HepG2 (cell line): ENCODE results near the gene DAAM1. TPM values are rescaled to one million over a fixed set of nuclear protein-coding genes. Genes with fewer than 3 reads are reported as not detected.

ENCODE experiments used
- ARID5B ChIP-seq: IDR thresholded peaks from 2 replicates; pipeline ENCODE4 v1.4.0; 2020; ENCODE audit warnings: mild to moderate bottlenecking, missing genetic modification reagents
- CERS6 ChIP-seq: sonication (generic); formaldehyde crosslinking; IDR thresholded peaks from 2 replicates; pipeline ENCODE4 v1.5.0; 2020; ENCODE audit warnings: missing genetic modification reagents
- CREBL2 ChIP-seq: sonication (generic); formaldehyde crosslinking; IDR thresholded peaks from 2 replicates; pipeline ENCODE4 v1.8.1; 2023; ENCODE audit warnings: missing genetic modification reagents, mild to moderate bottlenecking, borderline replicate concordance
- GABPA ChIP-seq, 2 experiments: IDR thresholded peaks; 2 replicates each; pipeline ENCODE4 v1.6.1; 2011 to 2016; ENCODE audit warnings: low read depth in 2 of 2, low read length in 1 of 2, missing biosample characterization in 1 of 2, missing genetic modification characterization in 1 of 2
- GATAD1 ChIP-seq: IDR thresholded peaks from 2 replicates; pipeline ENCODE4 v1.6.1; 2016; ENCODE audit warnings: missing genetic modification reagents, missing compliant biosample characterization
- HHEX ChIP-seq: IDR thresholded peaks from 2 replicates; pipeline ENCODE4 v1.6.1; 2016; ENCODE audit warnings: control low read depth
- MLLT10 ChIP-seq: sonication (generic); formaldehyde crosslinking; IDR thresholded peaks from 2 replicates; pipeline ENCODE4 v1.4.0; 2020; ENCODE audit warnings: missing genetic modification reagents
- SATB2 ChIP-seq: sonication (generic); formaldehyde crosslinking; IDR thresholded peaks from 2 replicates; pipeline ENCODE4 v1.5.0; 2020; ENCODE audit warnings: missing genetic modification reagents
- SNAPC5 ChIP-seq: sonication (generic); formaldehyde crosslinking; IDR thresholded peaks from 2 replicates; pipeline ENCODE4 v1.8.1; 2023; ENCODE audit warnings: mild to moderate bottlenecking, missing genetic modification reagents, borderline replicate concordance
- SPEN ChIP-seq: sonication (generic); formaldehyde crosslinking; IDR thresholded peaks from 2 replicates; pipeline ENCODE4 v1.5.1; 2020; ENCODE audit warnings: low read depth, mild to moderate bottlenecking, missing genetic modification reagents
- SRSF4 ChIP-seq: fragments of 200-400 bp; formaldehyde crosslinking; IDR thresholded peaks from one replicate; pipeline ENCODE4 v1.6.1; 2018; ENCODE audit warnings: mild to moderate bottlenecking, low read depth, low read length, moderate library complexity; ENCODE audit not compliant: poor library complexity, severe bottlenecking
- TGIF2 ChIP-seq: IDR thresholded peaks from 2 replicates; pipeline ENCODE4 v1.6.1; 2016; ENCODE audit warnings: control low read depth, missing compliant biosample characterization
- TRIM24 ChIP-seq: sonication (generic); formaldehyde crosslinking; IDR thresholded peaks from 2 replicates; pipeline ENCODE4 v1.8.0; 2022; ENCODE audit warnings: mild to moderate bottlenecking, missing genetic modification reagents
- ZBTB39 ChIP-seq: sonication (generic); formaldehyde crosslinking; IDR thresholded peaks from 2 replicates; pipeline ENCODE4 v1.5.0; 2020; ENCODE audit warnings: missing genetic modification reagents
- ZBTB43 ChIP-seq: sonication (generic); formaldehyde crosslinking; conservative IDR thresholded peaks from 2 replicates; pipeline ENCODE4 v1.4.0; 2020; ENCODE audit warnings: missing genetic modification reagents
- ZBTB7A ChIP-seq: sonication (generic); formaldehyde crosslinking; IDR thresholded peaks from 2 replicates; pipeline ENCODE4 v1.8.0; 2022; ENCODE audit warnings: mild to moderate bottlenecking, missing genetic modification reagents
- ZFY ChIP-seq: sonication (generic); formaldehyde crosslinking; IDR thresholded peaks from 2 replicates; pipeline ENCODE4 v1.4.0; 2020; ENCODE audit warnings: missing genetic modification reagents
- ZKSCAN1 ChIP-seq: fragments of 150-350 bp; IDR thresholded peaks from 2 replicates; pipeline ENCODE4 v1.6.1; 2014; ENCODE audit warnings: low read length
- ZNF296 ChIP-seq: sonication (generic); formaldehyde crosslinking; conservative IDR thresholded peaks from 2 replicates; pipeline ENCODE4 v1.5.0; 2020; ENCODE audit warnings: mild to moderate bottlenecking, missing genetic modification reagents
- ZNF639 ChIP-seq: conservative IDR thresholded peaks from 2 replicates; pipeline ENCODE4 v1.6.1; 2018; ENCODE audit warnings: missing genetic modification reagents
- polyA plus RNA-seq, 8 experiments: library from polyadenylated mRNA; depleted of rRNA in 3 of 8; stranded (reverse) in 7 of 8; unstranded in 1 of 8; fragments of >200 nt; fragmentation: Illumina TruSeq in 4 of 8; extraction: Trizol in 4 of 8; gene quantifications; 2 replicates each; pipeline versions ENCODE4 v1.2.1 to v1.2.3, GENCODE V29; 2011 to 2016; ENCODE audit warnings: low read depth in 4 of 8, missing spikeins in 1 of 8, mixed read lengths in 1 of 8; ENCODE audit not compliant: insufficient read depth in 1 of 8
- total RNA-seq, 5 experiments: library from RNA; depleted of rRNA; stranded (reverse); fragments of >200 nt; fragmentation: Illumina TruSeq; extraction: Trizol; gene quantifications; 2 replicates each; pipeline ENCODE4 v1.2.3, GENCODE V29; 2016; ENCODE audit warnings: low read depth in 1 of 5

DAAM1 gene
- total and polyA plus RNA-seq, 2 of the 13 experiments (the other 11 are each of a cell fraction or from before 2014, with no cell fraction given): 10.9 to 24.5 TPM

- TF ChIP-seq ZNF639 (CRISPR knock-in tag): no peak
- no peak for TF ChIP-seq ZKSCAN1
- no peak for TF ChIP-seq SATB2
- TF ChIP-seq SPEN: no peak
- TF ChIP-seq TRIM24 (CRISPR knock-in tag): peak; percentile 91
- peak; percentile 91 for TF ChIP-seq ARID5B (CRISPR knock-in tag)
- no peak for TF ChIP-seq ZNF296 (CRISPR knock-in tag)
- TF ChIP-seq SNAPC5 (CRISPR knock-in tag): no peak
- no peak for TF ChIP-seq SRSF4
- TF ChIP-seq HHEX (CRISPR knock-in tag): peak; percentile 45; the same call in 1 of the 2 replicates
- no peak for TF ChIP-seq CREBL2 (CRISPR knock-in tag)
- no peak; the same call in 1 of the 2 replicates for TF ChIP-seq TGIF2 (CRISPR knock-in tag)
- no peak for TF ChIP-seq ZBTB43
- no peak for TF ChIP-seq CERS6 (CRISPR knock-in tag)
- no peak for TF ChIP-seq MLLT10 (CRISPR knock-in tag)
- no peak for TF ChIP-seq ZFY (CRISPR knock-in tag)
- no peak for TF ChIP-seq ZBTB7A (CRISPR knock-in tag)
- peak; percentile 34; the same call in 1 of the 2 replicates for TF ChIP-seq GATAD1 (CRISPR knock-in tag)
- no peak for TF ChIP-seq GABPA (IDR thresholded peaks at IDR 0.05; ENCODE audit: low read depth, low read length)
- TF ChIP-seq GABPA (CRISPR knock-in tag; IDR thresholded peaks at IDR 0.05; ENCODE audit: low read depth): no peak
- no peak for TF ChIP-seq ZBTB39
Observed at GRCh38 chr14:59297071-59297776, 108.8 kb downstream of the DAAM1 start (continued).
